Measurements from ENCODE around the gene EP400.
A peak's percentile ranks its signal among the peaks of the same experiment; 100 is the strongest.

Gene EP400

DNA sequence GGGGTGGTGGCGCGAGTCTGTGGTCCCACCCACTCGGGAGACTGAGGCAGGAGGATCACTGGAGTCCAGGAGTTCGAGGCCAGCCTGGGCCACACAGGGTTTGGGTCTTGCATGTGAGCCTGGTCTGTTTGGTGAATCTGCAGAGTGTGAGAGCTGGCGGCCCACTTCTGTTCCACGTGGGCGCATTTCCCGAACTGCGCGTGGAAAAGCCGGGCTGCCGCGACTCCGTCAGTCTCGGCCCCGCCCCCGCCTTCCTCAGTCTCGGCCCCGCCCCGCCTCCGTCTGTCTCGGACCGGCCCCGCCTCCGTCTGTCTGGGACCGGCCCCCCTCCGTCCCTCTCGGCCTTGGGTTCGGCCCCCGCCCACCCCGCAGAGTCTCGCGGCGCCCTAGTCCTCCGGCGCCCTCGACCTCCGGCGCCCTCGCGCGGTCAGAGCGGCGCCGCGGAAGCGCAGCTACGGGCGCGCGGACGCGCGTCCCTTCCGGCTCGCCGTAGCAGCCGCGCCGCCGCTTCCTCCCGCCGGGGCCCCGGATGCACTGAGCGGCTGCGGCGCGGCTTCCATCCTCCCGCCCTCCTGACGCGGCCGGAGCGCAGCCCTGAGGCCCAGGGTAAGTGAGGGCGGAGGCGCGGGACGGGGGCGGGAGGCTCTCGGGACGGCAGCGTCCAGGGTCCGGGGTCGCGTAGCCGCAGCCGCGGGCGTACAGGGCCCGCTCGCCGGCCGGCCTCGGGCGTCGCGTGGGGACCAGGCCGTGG, at the start of gene EP400:
Gene EP400, plus strand, starts transcription at position 512 of the 751 bp plus-strand sequence. CDS start 10,678 bp downstream, outside the sequence.
- H3K36me3 ChIP-seq (ENCODE audit: control insufficient read depth, insufficient read depth, low read length, severe bottlenecking) = peaks cover 6% of the 10 kb centered on the region

DNA sequence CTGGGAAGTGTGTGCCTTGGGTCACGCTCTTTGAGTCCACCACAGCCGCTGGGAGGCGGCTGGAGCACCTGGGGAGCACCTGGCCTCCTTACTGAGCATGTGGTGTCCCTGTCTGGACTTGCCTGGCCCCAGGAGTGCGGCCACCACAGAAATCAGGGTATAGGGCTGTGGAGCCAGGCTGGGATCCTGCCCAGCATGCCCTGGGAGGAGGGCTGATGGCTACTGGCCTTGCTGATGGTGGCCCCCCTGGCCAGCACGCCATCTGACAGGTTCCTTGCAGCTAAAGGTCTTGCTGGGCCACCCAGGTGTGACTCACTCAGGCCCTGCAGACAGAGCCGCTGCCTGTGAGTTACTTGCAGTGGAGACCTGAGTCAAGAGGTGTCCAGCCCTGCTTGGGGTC, 49.3 kb upstream of the EP400 start:
- H3K4me1 ChIP-seq (ENCODE audit: control insufficient read depth, insufficient read depth, low read length) = peaks cover 12% of the 10 kb centered on the region
- H3K27me3 ChIP-seq (replicated peaks; ENCODE audit: control insufficient read depth, insufficient read depth, low read length) = no peaks in the 10 kb centered on the region
- no peaks in the 10 kb centered on the region for H3K36me3 ChIP-seq (ENCODE audit: control insufficient read depth, insufficient read depth, low read length, severe bottlenecking)
- no peak for DNase-seq (ENCODE audit: low read depth)
- H3K4me3 ChIP-seq (ENCODE audit: low read length) = no peak overlapping the region
- H3K9me3 ChIP-seq (ENCODE audit: control insufficient read depth, low read length) = no peaks in the 10 kb centered on the region
- H3K9ac ChIP-seq (ENCODE audit: low read length) = no peak overlapping the region

More for the DNA sequence above, at the start of gene EP400:
- H3K9me3 ChIP-seq (ENCODE audit: control insufficient read depth, low read length) = no peaks in the 10 kb centered on the region
- H3K4me1 ChIP-seq (ENCODE audit: control insufficient read depth, insufficient read depth, low read length) = peaks cover 5% of the 10 kb centered on the region
- H3K4me3 ChIP-seq (ENCODE audit: low read length) = peak within 1 kb of the TSS; percentile 96
- DNase-seq (ENCODE audit: low read depth) = peak; percentile 99
- peak within 1 kb of the TSS; percentile 93 for H3K9ac ChIP-seq (ENCODE audit: low read length)
- no peaks in the 10 kb centered on the region for H3K27me3 ChIP-seq (replicated peaks; ENCODE audit: control insufficient read depth, insufficient read depth, low read length)

- Histone ChIP-seq H3K4me1 (ENCODE audit: control insufficient read depth, insufficient read depth, low read length) (peaks cover 5% of the 10 kb centered on the region), H3K36me3 (ENCODE audit: control insufficient read depth, insufficient read depth, low read length, severe bottlenecking) (no peaks in the 10 kb centered on the region), H3K4me3 (ENCODE audit: low read length) (no peak overlapping the region), H3K27me3 (replicated peaks; ENCODE audit: control insufficient read depth, insufficient read depth, low read length) (no peaks in the 10 kb centered on the region), H3K9me3 (ENCODE audit: control insufficient read depth, low read length) (no peaks in the 10 kb centered on the region), H3K9ac (ENCODE audit: low read length) (no peak overlapping the region)
- DNase-seq (ENCODE audit: low read depth) = no peak
Measured at GRCh38 chr12:131901431-131902331, 48.1 kb upstream of the EP400 start.

DNA sequence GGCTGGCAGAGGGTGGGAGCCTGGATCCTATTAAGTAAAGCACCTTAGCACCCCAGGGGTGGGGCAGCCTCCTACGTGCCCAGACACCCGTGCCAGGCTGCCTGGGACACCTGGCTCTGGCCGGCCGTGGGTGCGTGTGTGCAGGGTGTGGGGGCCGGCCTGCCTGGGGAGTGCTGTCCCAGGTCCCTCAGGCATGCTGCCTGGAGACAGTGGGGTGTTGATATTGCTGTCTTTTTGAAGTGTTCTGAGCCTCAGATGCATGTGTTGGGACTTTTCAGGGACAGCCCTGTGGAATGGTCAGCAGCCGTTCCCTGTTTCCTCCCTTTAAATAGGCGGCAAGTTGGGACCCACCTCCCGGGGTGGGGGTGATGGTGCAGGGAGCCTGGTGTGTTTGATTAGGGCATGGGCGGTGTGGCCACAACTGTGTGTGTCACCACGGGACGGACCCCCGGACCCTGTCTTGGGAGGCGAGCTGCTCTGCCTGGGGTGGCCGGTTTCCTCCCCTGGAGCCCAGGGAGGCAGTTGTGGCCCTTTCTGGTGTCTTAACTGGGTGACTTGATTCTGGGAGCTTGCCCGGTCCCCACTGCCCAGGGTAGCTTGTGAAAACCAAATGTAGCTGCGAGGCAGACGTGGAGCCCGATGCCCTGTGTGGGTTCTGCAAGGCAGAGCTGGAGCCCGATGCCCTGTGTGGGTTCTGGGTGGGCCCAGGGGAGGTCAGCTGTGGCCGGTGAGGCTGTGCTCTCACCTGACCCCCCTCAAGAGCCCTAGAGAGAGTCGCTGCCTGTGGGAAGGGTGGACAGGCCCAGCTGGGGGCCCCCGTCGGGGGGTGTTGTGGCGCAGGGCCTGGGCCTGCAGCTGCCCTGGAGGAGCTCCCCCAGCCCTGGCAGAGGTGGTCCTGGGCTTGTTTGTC, 47.2 kb upstream of the EP400 start:
- DNase-seq (ENCODE audit: low read depth) = no peak
- H3K9me3 ChIP-seq (ENCODE audit: control insufficient read depth, low read length) = no peaks in the 10 kb centered on the region
- no peaks in the 10 kb centered on the region for H3K36me3 ChIP-seq (ENCODE audit: control insufficient read depth, insufficient read depth, low read length, severe bottlenecking)
- H3K27me3 ChIP-seq (replicated peaks; ENCODE audit: control insufficient read depth, insufficient read depth, low read length) = no peaks in the 10 kb centered on the region
- no peaks in the 10 kb centered on the region for H3K4me1 ChIP-seq (ENCODE audit: control insufficient read depth, insufficient read depth, low read length)
- H3K4me3 ChIP-seq (ENCODE audit: low read length) = no peak overlapping the region
- H3K9ac ChIP-seq (ENCODE audit: low read length) = no peak overlapping the region

GRCh38 chr12:131903270-131904255, 46.2 kb upstream of the EP400 start:
- H3K9me3 ChIP-seq (ENCODE audit: control insufficient read depth, low read length) = no peaks in the 10 kb centered on the region
- H3K4me3 ChIP-seq (ENCODE audit: low read length) = no peak overlapping the region
- H3K4me1 ChIP-seq (ENCODE audit: control insufficient read depth, insufficient read depth, low read length) = no peaks in the 10 kb centered on the region
- H3K27me3 ChIP-seq (replicated peaks; ENCODE audit: control insufficient read depth, insufficient read depth, low read length) = no peaks in the 10 kb centered on the region
- no peak overlapping the region for H3K9ac ChIP-seq (ENCODE audit: low read length)
- DNase-seq (ENCODE audit: low read depth) = no peak
- peaks cover under 1% of the 10 kb centered on the region for H3K36me3 ChIP-seq (ENCODE audit: control insufficient read depth, insufficient read depth, low read length, severe bottlenecking)

- Histone ChIP-seq H3K9ac (ENCODE audit: low read length) (no peak overlapping the region), H3K4me3 (ENCODE audit: low read length) (no peak overlapping the region), H3K9me3 (ENCODE audit: control insufficient read depth, low read length) (no peaks in the 10 kb centered on the region), H3K27me3 (replicated peaks; ENCODE audit: control insufficient read depth, insufficient read depth, low read length) (no peaks in the 10 kb centered on the region), H3K36me3 (ENCODE audit: control insufficient read depth, insufficient read depth, low read length, severe bottlenecking) (peaks cover 8% of the 10 kb centered on the region), H3K4me1 (ENCODE audit: control insufficient read depth, insufficient read depth, low read length) (no peaks in the 10 kb centered on the region)
- no peak for DNase-seq (ENCODE audit: low read depth)
Measured at GRCh38 chr12:131904346-131904745, 45.4 kb upstream of the EP400 start.

DNA sequence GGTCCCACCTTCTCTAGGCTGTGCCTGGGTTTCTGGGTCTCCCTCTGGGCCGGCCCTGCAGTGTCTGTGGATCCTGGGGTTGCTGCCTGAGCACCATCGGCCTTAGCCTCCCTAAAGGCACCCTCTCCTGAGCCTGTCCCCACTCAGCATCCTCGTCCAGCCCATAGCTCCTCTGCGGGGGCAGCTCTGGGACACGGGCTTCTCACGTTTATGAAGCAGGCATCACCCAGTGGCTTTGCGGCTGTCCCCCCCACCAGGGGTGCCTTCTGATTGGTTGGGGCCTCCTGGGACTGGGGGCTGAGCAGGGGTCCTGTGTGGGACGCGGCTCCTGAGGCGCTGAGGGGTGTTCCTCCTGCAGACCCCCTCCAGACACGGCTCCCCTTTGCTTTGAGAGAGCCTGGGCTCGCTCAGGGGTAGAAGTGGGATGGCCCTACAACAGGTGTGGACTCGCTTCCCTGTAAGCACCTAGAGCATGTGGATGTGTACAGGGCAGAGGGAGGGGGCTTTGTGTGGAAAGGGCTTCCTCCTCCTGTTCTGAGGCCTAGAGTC, 44.6 kb upstream of the EP400 start:
- H3K9ac ChIP-seq (ENCODE audit: low read length) = no peak overlapping the region
- H3K9me3 ChIP-seq (ENCODE audit: control insufficient read depth, low read length) = no peaks in the 10 kb centered on the region
- no peaks in the 10 kb centered on the region for H3K27me3 ChIP-seq (replicated peaks; ENCODE audit: control insufficient read depth, insufficient read depth, low read length)
- H3K36me3 ChIP-seq (ENCODE audit: control insufficient read depth, insufficient read depth, low read length, severe bottlenecking) = peaks cover 16% of the 10 kb centered on the region
- H3K4me3 ChIP-seq (ENCODE audit: low read length) = no peak overlapping the region
- no peaks in the 10 kb centered on the region for H3K4me1 ChIP-seq (ENCODE audit: control insufficient read depth, insufficient read depth, low read length)
- no peak for DNase-seq (ENCODE audit: low read depth)

GRCh38 chr12:131905630-131906091, 44.1 kb upstream of the EP400 start:
- Histone ChIP-seq H3K4me1 (ENCODE audit: control insufficient read depth, insufficient read depth, low read length) (no peaks in the 10 kb centered on the region), H3K9me3 (ENCODE audit: control insufficient read depth, low read length) (no peaks in the 10 kb centered on the region), H3K27me3 (replicated peaks; ENCODE audit: control insufficient read depth, insufficient read depth, low read length) (no peaks in the 10 kb centered on the region), H3K36me3 (ENCODE audit: control insufficient read depth, insufficient read depth, low read length, severe bottlenecking) (peaks cover 21% of the 10 kb centered on the region), H3K4me3 (ENCODE audit: low read length) (no peak overlapping the region), H3K9ac (ENCODE audit: low read length) (no peak overlapping the region)
- no peak for DNase-seq (ENCODE audit: low read depth)

- peaks cover 37% of the 10 kb centered on the region for H3K36me3 ChIP-seq (ENCODE audit: control insufficient read depth, insufficient read depth, low read length, severe bottlenecking)
Measured at GRCh38 chr12:131907379-131908091, 42.2 kb upstream of the EP400 start.

More at GRCh38 chr12:131907379-131908091, 42.2 kb upstream of the EP400 start:
- H3K4me3 ChIP-seq (ENCODE audit: low read length) = no peak overlapping the region
- DNase-seq (ENCODE audit: low read depth) = no peak
- H3K9ac ChIP-seq (ENCODE audit: low read length) = no peak overlapping the region
- H3K9me3 ChIP-seq (ENCODE audit: control insufficient read depth, low read length) = no peaks in the 10 kb centered on the region
- peaks cover 9% of the 10 kb centered on the region for H3K4me1 ChIP-seq (ENCODE audit: control insufficient read depth, insufficient read depth, low read length)
- H3K27me3 ChIP-seq (replicated peaks; ENCODE audit: control insufficient read depth, insufficient read depth, low read length) = no peaks in the 10 kb centered on the region

All from adipocyte (in vitro differentiated cells).